Measurements from ENCODE around the gene SPATA24. TPM values are rescaled to one million over a fixed set of nuclear protein-coding genes. Genes with fewer than 3 reads are reported as not detected.

SPATA24 gene
- polyA plus RNA-seq, 1 experiment = 3.9 TPM

DNA sequence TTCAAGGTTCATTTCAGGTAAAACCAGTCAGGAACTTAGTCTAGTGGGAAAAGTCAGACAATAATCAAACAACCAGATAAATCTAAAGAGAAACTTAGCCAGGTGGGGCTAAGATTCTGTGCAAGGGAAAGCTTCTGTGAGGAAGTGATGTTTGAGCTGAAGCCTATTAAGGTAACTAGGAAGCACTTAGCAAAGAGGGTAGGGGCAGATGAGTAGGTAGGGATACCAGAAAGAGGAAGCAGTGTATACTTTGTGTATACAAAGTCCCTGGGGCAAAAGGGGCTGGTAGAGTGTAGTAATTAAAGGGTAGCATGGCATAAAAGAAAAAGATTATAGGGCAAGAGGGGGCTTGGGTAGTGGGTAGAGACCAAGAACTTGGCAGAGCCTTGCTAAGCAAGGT is 3.6 kb upstream of the SPATA24 start:
- Histone ChIP-seq H3K27ac (ENCODE audit: low read depth, low read length) (no peak overlapping the region), H3K27me3 (ENCODE audit: control insufficient read depth, insufficient read depth, low read length) (no peaks in the 10 kb centered on the region), H3K4me3 (ENCODE audit: low read depth, low read length) (no peak overlapping the region), H3K9me3 (ENCODE audit: control insufficient read depth, insufficient read depth, low read length) (no peaks in the 10 kb centered on the region)
- CTCF ChIA-PET = interaction anchor here (1.2 kb wide), 1 partner anchor 15 kb away, joined by 4 read pairs; no protein-coding TSS in a partner anchor
- POLR2A ChIA-PET = no interaction called here
- TF ChIP-seq, protein P1, sequence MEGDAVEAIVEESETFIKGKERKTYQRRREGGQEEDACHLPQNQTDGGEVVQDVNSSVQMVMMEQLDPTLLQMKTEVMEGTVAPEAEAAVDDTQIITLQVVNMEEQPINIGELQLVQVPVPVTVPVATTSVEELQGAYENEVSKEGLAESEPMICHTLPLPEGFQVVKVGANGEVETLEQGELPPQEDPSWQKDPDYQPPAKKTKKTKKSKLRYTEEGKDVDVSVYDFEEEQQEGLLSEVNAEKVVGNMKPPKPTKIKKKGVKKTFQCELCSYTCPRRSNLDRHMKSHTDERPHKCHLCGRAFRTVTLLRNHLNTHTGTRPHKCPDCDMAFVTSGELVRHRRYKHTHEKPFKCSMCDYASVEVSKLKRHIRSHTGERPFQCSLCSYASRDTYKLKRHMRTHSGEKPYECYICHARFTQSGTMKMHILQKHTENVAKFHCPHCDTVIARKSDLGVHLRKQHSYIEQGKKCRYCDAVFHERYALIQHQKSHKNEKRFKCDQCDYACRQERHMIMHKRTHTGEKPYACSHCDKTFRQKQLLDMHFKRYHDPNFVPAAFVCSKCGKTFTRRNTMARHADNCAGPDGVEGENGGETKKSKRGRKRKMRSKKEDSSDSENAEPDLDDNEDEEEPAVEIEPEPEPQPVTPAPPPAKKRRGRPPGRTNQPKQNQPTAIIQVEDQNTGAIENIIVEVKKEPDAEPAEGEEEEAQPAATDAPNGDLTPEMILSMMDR (IDR thresholded peaks at IDR 0.05; ENCODE audit: low read depth, low read length) = no peak
- DNase-seq (ENCODE audit: low read depth, low spot score) = no peak

DNA sequence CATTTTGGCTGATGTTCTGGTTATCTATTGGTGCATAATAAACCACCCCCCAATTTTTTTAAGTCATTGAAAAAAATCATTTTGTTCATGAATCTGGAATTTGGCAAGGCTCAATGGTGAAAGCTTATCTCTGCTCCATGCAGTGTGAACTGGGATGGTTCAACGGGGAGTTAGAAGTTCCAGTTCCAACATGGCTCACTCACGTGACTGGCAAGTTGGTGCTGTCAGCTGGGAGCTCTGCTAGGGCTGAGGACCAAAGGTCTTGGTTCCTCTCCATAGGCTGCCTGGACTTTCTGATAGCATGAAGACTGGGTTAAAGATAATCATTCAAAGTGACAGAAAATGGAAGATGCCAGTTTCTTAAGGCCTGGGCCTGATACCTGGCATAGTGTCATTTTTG is 3.1 kb upstream of the SPATA24 start:
- CTCF ChIA-PET = interaction anchor here (0.5 kb wide), 1 partner anchor 108 kb away, joined by 4 read pairs; no protein-coding TSS in a partner anchor
- TF ChIP-seq, protein P1 (IDR thresholded peaks at IDR 0.05; ENCODE audit: low read depth, low read length) = no peak
- H3K27ac ChIP-seq (ENCODE audit: low read depth, low read length) = no peak overlapping the region
- POLR2A ChIA-PET = no interaction called here
- H3K27me3 ChIP-seq (ENCODE audit: control insufficient read depth, insufficient read depth, low read length) = no peaks in the 10 kb centered on the region
- no peak overlapping the region for H3K4me3 ChIP-seq (ENCODE audit: low read depth, low read length)
- H3K9me3 ChIP-seq (ENCODE audit: control insufficient read depth, insufficient read depth, low read length) = no peaks in the 10 kb centered on the region
- DNase-seq (ENCODE audit: low read depth, low spot score) = no peak

DNA sequence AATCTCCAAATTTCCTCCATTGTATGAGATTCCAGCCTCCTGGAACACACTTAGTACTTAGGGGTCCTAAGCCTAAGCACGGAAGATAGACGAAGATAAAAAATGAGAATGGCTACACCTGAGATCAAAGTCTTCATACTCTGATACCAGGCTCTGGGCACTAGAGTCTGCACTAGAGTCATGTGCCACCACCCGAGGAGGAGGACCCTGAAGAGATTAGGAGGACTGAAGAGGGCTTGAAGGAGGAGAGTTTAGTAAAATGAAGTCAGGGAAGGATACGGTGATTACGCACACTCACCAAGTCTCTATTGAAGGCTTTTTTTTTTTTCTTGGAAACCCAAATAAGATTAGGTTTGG is 573 bp upstream of the SPATA24 start:
- TF ChIP-seq, protein P1 (IDR thresholded peaks at IDR 0.05; ENCODE audit: low read depth, low read length) = no peak
- DNase-seq (ENCODE audit: low read depth, low spot score) = no peak
- H3K27ac ChIP-seq (ENCODE audit: low read depth, low read length) = peak overlapping the region; percentile 97
- ChIA-PET POLR2A (interaction anchor here (1.3 kb wide), 1 partner anchor 62 kb away, joined by 3 read pairs; the partner anchor contains the start of gene PAIP2), CTCF (interaction anchor here (1.3 to 1.8 kb wide), 2 partner anchors 11 to 19 kb away, joined by 3 to 6 read pairs; no protein-coding TSS in a partner anchor)
- H3K9me3 ChIP-seq (ENCODE audit: control insufficient read depth, insufficient read depth, low read length) = no peaks in the 10 kb centered on the region
- H3K4me3 ChIP-seq (ENCODE audit: low read depth, low read length) = peak overlapping the region; percentile 33; the same call in 1 of the 2 replicates
- H3K27me3 ChIP-seq (ENCODE audit: control insufficient read depth, insufficient read depth, low read length) = no peaks in the 10 kb centered on the region

DNA sequence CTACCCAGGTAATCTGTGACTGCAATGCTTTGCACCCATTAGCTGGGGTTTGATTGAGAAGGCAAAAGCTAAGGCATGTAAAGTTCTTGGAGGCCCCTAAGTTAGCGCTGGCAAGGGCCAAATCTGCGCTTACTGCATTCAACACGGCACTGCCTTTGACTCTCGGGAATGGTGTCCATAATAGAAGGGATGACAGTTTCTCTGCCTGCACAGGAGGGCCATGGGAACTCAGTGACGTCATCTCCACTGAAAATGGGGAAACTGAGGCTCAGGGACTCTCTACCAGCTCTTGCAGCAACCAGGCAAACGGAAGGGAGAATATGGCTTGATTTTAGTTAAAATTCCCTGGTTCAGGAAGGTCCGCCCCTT is 487 bp downstream of the SPATA24 start:
- Histone ChIP-seq H3K9me3 (ENCODE audit: control insufficient read depth, insufficient read depth, low read length) (no peaks in the 10 kb centered on the region), H3K27ac (ENCODE audit: low read depth, low read length) (peak overlapping the region; percentile 97), H3K4me3 (ENCODE audit: low read depth, low read length) (peak overlapping the region; percentile 71), H3K27me3 (ENCODE audit: control insufficient read depth, insufficient read depth, low read length) (no peaks in the 10 kb centered on the region)
- TF ChIP-seq, protein P1 (IDR thresholded peaks at IDR 0.05; ENCODE audit: low read depth, low read length) = no peak
- no peak for DNase-seq (ENCODE audit: low read depth, low spot score)
- POLR2A ChIA-PET = interaction anchor here (0.7 to 1.3 kb wide), 2 partner anchors 61 to 110 kb away, joined by 3 to 6 read pairs; partner anchors contain the start of genes MATR3 and PAIP2
- CTCF ChIA-PET = interaction anchor here (0.7 to 1.8 kb wide), 4 partner anchors 10 to 810 kb away, joined by 3 to 6 read pairs (median 3); no protein-coding TSS in a partner anchor

DNA sequence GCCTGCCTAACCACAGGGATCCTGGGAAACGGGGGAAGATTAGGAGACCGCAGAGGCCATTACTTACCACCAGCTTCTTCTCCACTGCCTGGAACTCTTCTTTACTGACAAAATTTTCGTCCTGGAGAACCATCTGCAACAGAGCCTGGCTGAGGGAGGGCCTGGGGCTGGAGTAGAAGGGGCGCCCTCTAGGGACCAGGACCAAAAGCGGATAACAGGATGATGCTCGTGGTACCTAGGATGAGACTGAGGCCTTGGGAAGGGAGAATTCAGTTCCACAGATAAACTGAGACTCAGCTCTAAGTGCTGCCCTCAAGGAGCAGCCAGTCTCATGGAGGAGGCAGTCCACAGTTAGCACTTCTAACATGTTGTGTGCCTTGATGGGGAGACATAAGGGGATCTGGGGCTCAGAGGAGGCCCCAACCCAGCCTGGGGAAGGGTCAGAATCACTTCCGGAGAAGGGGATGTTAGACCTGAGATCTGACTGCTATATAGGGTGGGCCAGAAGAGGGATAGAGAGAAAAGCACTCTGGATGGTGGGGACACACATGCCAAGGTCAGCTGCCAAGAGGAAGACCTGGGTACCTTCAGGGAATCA is 1.2 kb downstream of the SPATA24 start:
- TF ChIP-seq, protein P1 (IDR thresholded peaks at IDR 0.05; ENCODE audit: low read depth, low read length) = no peak; the same call in 1 of the 2 replicates
- Histone ChIP-seq H3K4me3 (ENCODE audit: low read depth, low read length) (no peak overlapping the region), H3K27me3 (ENCODE audit: control insufficient read depth, insufficient read depth, low read length) (no peaks in the 10 kb centered on the region), H3K9me3 (ENCODE audit: control insufficient read depth, insufficient read depth, low read length) (no peaks in the 10 kb centered on the region), H3K27ac (ENCODE audit: low read depth, low read length) (no peak overlapping the region)
- CTCF ChIA-PET = interaction anchor here (0.7 to 1.8 kb wide), 4 partner anchors 9 to 809 kb away, joined by 3 to 6 read pairs (median 4); no protein-coding TSS in a partner anchor
- DNase-seq (ENCODE audit: low read depth, low spot score) = no peak
- POLR2A ChIA-PET = no interaction called here

Measured in AG04450 (cell line).